Adrenal gland (tissue), 12 donors: ENCODE measurements around the gene TBC1D8B. TPM values are rescaled to one million over a fixed set of nuclear protein-coding genes. Genes with fewer than 3 reads are reported as not detected.

Source experiments
- DNase-seq, 7 donors: peaks; one replicate each; pipeline ENCODE4 v3.0.0-alpha.2; 2019 to 2020
- H3K27ac ChIP-seq, 5 donors: fragments of 200-600 bp; sonication (generic) in 4 of 5; 1 replicate in 3 of 5; 2 replicates in 2 of 5; pipeline versions ENCODE4 v1.5.1 to v1.8.0; 2016 to 2020; ENCODE audit warnings: mild to moderate bottlenecking in 1 of 5
- H3K27me3 ChIP-seq: fragments of 200-600 bp; 2 replicates; pipeline ENCODE4 v1.8.0; 2021
- H3K36me3 ChIP-seq, 2 donors: fragments of 200-600 bp; replicated peaks in 1 of 2; 1 replicate in 1 of 2; 2 replicates in 1 of 2; pipeline versions ENCODE4 v1.5.1 to v1.8.0; 2018 to 2022
- H3K4me1 ChIP-seq, 2 donors: fragments of 200-600 bp; replicated peaks in 1 of 2; 1 replicate in 1 of 2; 2 replicates in 1 of 2; pipeline versions ENCODE4 v1.5.1 to v1.8.0; 2018 to 2021
- H3K4me3 ChIP-seq, 4 donors: fragments of 200-600 bp; sonication (generic) in 3 of 4; one replicate each; pipeline ENCODE4 v1.5.1; 2016 to 2018
- H3K9me3 ChIP-seq, 3 donors: fragments of 200-600 bp; sonication (generic) in 1 of 3; replicated peaks in 1 of 3; 1 replicate in 2 of 3; 2 replicates in 1 of 3; pipeline versions ENCODE4 v1.5.1 to v1.8.0; 2016 to 2021
- CTCF ChIP-seq, 6 experiments: fragments of 450-650 bp in 4 of 6; fragments of 200-600 bp in 2 of 6; sonication (generic) in 1 of 6; IDR thresholded peaks; 1 replicate in 5 of 6; 2 replicates in 1 of 6; pipeline versions ENCODE4 v1.5.1 to v1.8.0; 2016 to 2021; ENCODE audit warnings: antibody characterized with exemption in 6 of 6, mild to moderate bottlenecking in 2 of 6, moderate library complexity in 1 of 6
- POLR2A ChIP-seq, 2 donors: fragments of 450-650 bp; IDR thresholded peaks; one replicate each; pipeline ENCODE4 v1.6.1; 2017; ENCODE audit warnings: antibody characterized with exemption in 2 of 2, mild to moderate bottlenecking in 2 of 2, moderate library complexity in 1 of 2
- WGBS, 4 donors: extraction: QIAGEN DNeasy Blood & Tissue Kit in 2 of 4; methylation state at CpG; one replicate each; pipeline versions ENCODE4 v1.1.5 to v1.1.7; 2013 to 2017; 5-methylcytosine and 5-hydroxymethylcytosine counted together
- intact Hi-C, 2 donors: fragments of 100-400 bp; cut with DNase I; formaldehyde crosslinking; loops; one replicate each; pipeline versions ENCODE4 v1.14.1 to v1.15.0; 2022 to 2023
- polyA plus RNA-seq, 3 donors: library from polyadenylated mRNA; stranded (reverse); fragments of 200-250 nt in 2 of 3; fragments of 350-450 nt in 1 of 3; fragmentation: Illumina TruSeq in 1 of 3; extraction: RNeasy Lipid Tissue Mini Kit (QIAGEN cat#74804) in 1 of 3; gene quantifications; one replicate each; pipeline ENCODE4 v1.2.3, GENCODE V29; 2013 to 2014
- total RNA-seq, 9 donors: library from RNA; depleted of rRNA in 4 of 9; stranded (reverse); fragments of >200 nt in 4 of 9; fragments of 120-200 nt in 1 of 9; fragmentation: NEBNext Ultra II Directional in 1 of 9; extraction: Animal tissue kit (Norgen Biotek cat#: 25700) in 1 of 9; gene quantifications; one replicate each; pipeline versions ENCODE4 v1.1.0 to v1.2.4, GENCODE V29; 2013 to 2023
- donor health status: healthy with polysubstance abuse.
- donor health status: Bipolar disorder and iron deficiency.
- donor health status: DM: yes; HTN: yes; CAD: no.
- donor health status: DM: no; HTN: no; CAD: no.
- donor health status: DM: no; HTN: no; CAD: no.
- donor health status: DM: yes; HTN: yes; CAD: no.

Gene TBC1D8B
- total and polyA plus RNA-seq, 12 donors, result 12.0 to 61.8 (median 25.1) TPM

- no peaks in the 10 kb centered on the region for H3K9me3 ChIP-seq
- H3K4me3 ChIP-seq, result no peak overlapping the region
- TF ChIP-seq POLR2A (IDR thresholded peaks at IDR 0.05) (no peak), CTCF (IDR thresholded peaks at IDR 0.05) (no peak)
- H3K36me3 ChIP-seq, result no peaks in the 10 kb centered on the region
- H3K27me3 ChIP-seq, result peaks cover 9% of the 10 kb centered on the region
- no peak for DNase-seq
- H3K27ac ChIP-seq, result peak overlapping the region in 1 of 5 donors; percentile 34
- intact Hi-C loops, result no loop called here
- H3K4me1 ChIP-seq, result peaks cover 0 to 6% of the 10 kb centered on the region in 2 donors
- WGBS, 4 donors, result 27 to 46% (median 39%) methylated on average over 2 of the region's 2 CpGs
These were observed 22.2 kb upstream of the TBC1D8B start for GRCh38 chrX:106780264-106780663.

- peaks cover 9% of the 10 kb centered on the region for H3K27me3 ChIP-seq
- no peak for TF ChIP-seq POLR2A (IDR thresholded peaks at IDR 0.05)
- TF ChIP-seq CTCF (IDR thresholded peaks at IDR 0.05), result no peak
- no peaks in the 10 kb centered on the region for H3K9me3 ChIP-seq
- WGBS, 4 donors, result 35 to 68% (median 52%) methylated on average over 1 of the region's 1 CpG
- intact Hi-C loops, result no loop called here
- H3K4me3 ChIP-seq, result no peak overlapping the region
- DNase-seq, result no peak
- H3K4me1 ChIP-seq, result peaks cover 0 to 6% of the 10 kb centered on the region in 2 donors
- peak overlapping the region in 1 of 5 donors; percentile 34 for H3K27ac ChIP-seq
- no peaks in the 10 kb centered on the region for H3K36me3 ChIP-seq
These were observed 21.7 kb upstream of the TBC1D8B start for GRCh38 chrX:106780664-106781377.

- Histone ChIP-seq H3K9me3 (no peaks in the 10 kb centered on the region), H3K36me3 (no peaks in the 10 kb centered on the region), H3K4me3 (no peak overlapping the region), H3K27ac (no peak overlapping the region), H3K27me3 (peaks cover 9% of the 10 kb centered on the region), H3K4me1 (peaks cover 0 to 6% of the 10 kb centered on the region in 2 donors)
- WGBS, 4 donors, result 40 to 76% (median 53%) methylated on average over 6 to 7 of the region's 7 CpGs
- DNase-seq, result no peak
- intact Hi-C loops, result no loop called here
- TF ChIP-seq CTCF (IDR thresholded peaks at IDR 0.05) (no peak), POLR2A (IDR thresholded peaks at IDR 0.05) (no peak)
These were observed 18.8 kb upstream of the TBC1D8B start for GRCh38 chrX:106783716-106784115.

- no peak for TF ChIP-seq POLR2A (IDR thresholded peaks at IDR 0.05)
- peak; percentile 8 to 48 (median 24) for TF ChIP-seq CTCF (IDR thresholded peaks at IDR 0.05)
- Histone ChIP-seq H3K36me3 (no peaks in the 10 kb centered on the region), H3K27me3 (no peaks in the 10 kb centered on the region), H3K4me1 (no peaks in the 10 kb centered on the region), H3K27ac (no peak overlapping the region), H3K4me3 (no peak overlapping the region), H3K9me3 (no peaks in the 10 kb centered on the region)
- intact Hi-C loops, result no loop called here
- DNase-seq, result no peak
- 0 to 3% (median 1%) methylated on average over 1 of the region's 1 CpG for WGBS, 4 donors
These were observed 11.0 kb upstream of the TBC1D8B start for GRCh38 chrX:106791495-106791894.
